GM12873 (cell line): ENCODE data around the gene SS18L1.

Source experiments
- CTCF ChIP-seq: IDR thresholded peaks from 2 replicates; pipeline ENCODE4 v1.5.1; 2012; ENCODE audit warnings: low read depth, mild to moderate bottlenecking, moderate library complexity, low read length, control low read depth; ENCODE audit not compliant: insufficient read depth; ENCODE audit errors: missing control alignments

SS18L1 gene

GRCh38 chr20:62149532-62150309, 6.2 kb downstream of the SS18L1 start:
- no peak for TF ChIP-seq CTCF

GRCh38 chr20:62150310-62150575, 6.7 kb downstream of the SS18L1 start:
- TF ChIP-seq CTCF: no peak

- no peak for TF ChIP-seq CTCF
Observed at GRCh38 chr20:62151225-62151624, 7.7 kb downstream of the SS18L1 start.

- no peak for TF ChIP-seq CTCF
Observed at GRCh38 chr20:62151835-62152364, 8.3 kb downstream of the SS18L1 start.

- no peak for TF ChIP-seq CTCF
Observed at GRCh38 chr20:62155428-62156253, 12.1 kb downstream of the SS18L1 start.

- no peak for TF ChIP-seq CTCF
Observed at GRCh38 chr20:62156254-62156556, 12.6 kb downstream of the SS18L1 start.

GRCh38 chr20:62156592-62157386, 13.2 kb downstream of the SS18L1 start:
- TF ChIP-seq CTCF: peak; percentile 75
